ENCODE results near the gene FIP1L1.

GRCh38 chr4:53377319-53378170 is at the start of gene FIP1L1:
- TF ChIP-seq CTCF (IDR thresholded peaks at IDR 0.05; ENCODE audit: insufficient read depth, low read length, poor library complexity, severe bottlenecking) = no peak
- no peak for TF ChIP-seq EZH2phosphoT487 (conservative IDR thresholded peaks at IDR 0.05; ENCODE audit: low read length)
